Activated naive CD8-positive, alpha-beta T cell treated with anti-CD3 and anti-CD28 coated beads, Interleukin-2, amount 10 ng/mL, durations not matched to agents 7 days and 5 days (primary cell): ENCODE measurements around the gene ZNF837. TPM values are rescaled to one million over a fixed set of nuclear protein-coding genes. Genes with fewer than 3 reads are reported as not detected.

Source experiments
- ATAC-seq: fragments of 150-1000 bp; cut with Tn5 transposase; one replicate; pipeline ENCODE4 v1.10.0; 2021; ENCODE audit warnings: low read depth, moderate library complexity
- POLR2A ChIA-PET: fragments of 350-600 bp; sonication (Branson Sonifier 250); formaldehyde crosslinking; loops from one replicate; lab custom pipeline; 2021; ENCODE audit warnings: antibody characterized with exemption; lab: Charles Lee
- DNase-seq: peaks from one replicate; pipeline ENCODE4 v3.0.0; 2021
- H3K27ac Mint-ChIP-seq: one replicate; pipeline ENCODE4 v1.8.0; 2022; ENCODE audit warnings: mild to moderate bottlenecking, mixed read lengths
- H3K27me3 Mint-ChIP-seq: one replicate; pipeline ENCODE4 v1.8.0; 2022; ENCODE audit warnings: mild to moderate bottlenecking, moderate library complexity, mixed read lengths
- H3K36me3 Mint-ChIP-seq: one replicate; pipeline ENCODE4 v1.8.0; 2021; ENCODE audit warnings: mild to moderate bottlenecking, mixed read lengths
- H3K4me1 Mint-ChIP-seq: one replicate; pipeline ENCODE4 v1.8.0; 2021; ENCODE audit warnings: mixed read lengths
- H3K4me3 Mint-ChIP-seq: one replicate; pipeline ENCODE4 v1.8.0; 2022; ENCODE audit warnings: mild to moderate bottlenecking, moderate library complexity, mixed read lengths
- H3K9me3 Mint-ChIP-seq: one replicate; pipeline ENCODE4 v1.8.0; 2021; ENCODE audit warnings: mixed read lengths
- total RNA-seq, 2 experiments: library from RNA; stranded (reverse); gene quantifications; one replicate each; pipeline ENCODE4 v1.2.3, GENCODE V29; 2021

ZNF837 gene
- total RNA-seq, 2 experiments from 2014 or later: 2.9 to 3.5 TPM

- Mint-ChIP-seq H3K27ac (no peak overlapping the region), H3K36me3 (peaks cover 34% of the 10 kb centered on the region), H3K4me1 (peaks cover 26% of the 10 kb centered on the region), H3K4me3 (no peak overlapping the region), H3K9me3 (no peaks in the 10 kb centered on the region), H3K27me3 (peaks cover 5% of the 10 kb centered on the region)
- DNase-seq (no peak), ATAC-seq (no peak)
- POLR2A ChIA-PET: interaction anchor here (1.0 kb wide), 1 partner anchor 12 kb away, joined by 3 read pairs; the partner anchor contains the start of gene ZNF837
These were observed 12.3 kb upstream of the ZNF837 start for GRCh38 chr19:58392945-58393724.

GRCh38 chr19:58388175-58388526 is 7.3 kb upstream of the ZNF837 start:
- POLR2A ChIA-PET: interaction anchor here (1.8 kb wide), 1 partner anchor 42 kb away, joined by 5 read pairs; no protein-coding TSS in a partner anchor
- ATAC-seq (no peak), DNase-seq (no peak)
- peak overlapping the region; percentile 96 for H3K4me3 Mint-ChIP-seq
- peaks cover 32% of the 10 kb centered on the region for H3K4me1 Mint-ChIP-seq
- H3K27ac Mint-ChIP-seq: peak overlapping the region; percentile 96
- H3K27me3 Mint-ChIP-seq: no peaks in the 10 kb centered on the region
- no peaks in the 10 kb centered on the region for H3K9me3 Mint-ChIP-seq
- H3K36me3 Mint-ChIP-seq: peaks cover 23% of the 10 kb centered on the region

GRCh38 chr19:58387338-58388174 is 6.7 kb upstream of the ZNF837 start:
- peak overlapping the region; percentile 96 for H3K4me3 Mint-ChIP-seq
- POLR2A ChIA-PET: interaction anchor here (0.5 to 3.0 kb wide), 4 partner anchors 8 to 70 kb away, joined by 3 to 20 read pairs (median 6); partner anchors contain the start of genes RNF225 and ZNF497
- no peaks in the 10 kb centered on the region for H3K9me3 Mint-ChIP-seq
- peaks cover 29% of the 10 kb centered on the region for H3K4me1 Mint-ChIP-seq
- peak overlapping the region; percentile 96 for H3K27ac Mint-ChIP-seq
- peaks cover 18% of the 10 kb centered on the region for H3K36me3 Mint-ChIP-seq
- H3K27me3 Mint-ChIP-seq: no peaks in the 10 kb centered on the region
- DNase-seq: no peak
- ATAC-seq: no peak

- Mint-ChIP-seq H3K36me3 (peaks cover 18% of the 10 kb centered on the region), H3K27ac (peak within 1 kb of the TSS; percentile 96), H3K4me1 (peaks cover 32% of the 10 kb centered on the region), H3K4me3 (peak within 1 kb of the TSS; percentile 96), H3K9me3 (no peaks in the 10 kb centered on the region), H3K27me3 (no peaks in the 10 kb centered on the region)
- POLR2A ChIA-PET: interaction anchor here (0.5 to 3.0 kb wide), 9 partner anchors 9 to 134 kb away, joined by 3 to 20 read pairs (median 4); partner anchors contain the start of genes RNF225 and ZNF497
- DNase-seq (peak; percentile 92), ATAC-seq (peak; percentile 91)
These were observed 5.9 kb upstream of the ZNF837 start, which contains the start of gene RPS5 for GRCh38 chr19:58386576-58387337. Gene RPS5 (plus strand): TSS chr19:58387269. CDS start chr19:58388138, 869 bp downstream.

GRCh38 chr19:58385891-58386575 is 5.2 kb upstream of the ZNF837 start:
- no peaks in the 10 kb centered on the region for H3K9me3 Mint-ChIP-seq
- H3K27me3 Mint-ChIP-seq: no peaks in the 10 kb centered on the region
- no peak for ATAC-seq
- H3K4me3 Mint-ChIP-seq: peak overlapping the region; percentile 96
- peaks cover 32% of the 10 kb centered on the region for H3K4me1 Mint-ChIP-seq
- peak overlapping the region; percentile 96 for H3K27ac Mint-ChIP-seq
- DNase-seq: no peak
- peaks cover 15% of the 10 kb centered on the region for H3K36me3 Mint-ChIP-seq
- POLR2A ChIA-PET: interaction anchor here (0.6 to 3.0 kb wide), 6 partner anchors 23 to 134 kb away, joined by 3 to 20 read pairs (median 4); partner anchors contain the start of gene ZNF497

GRCh38 chr19:58385313-58385890 is 4.6 kb upstream of the ZNF837 start:
- DNase-seq: no peak
- Mint-ChIP-seq H3K36me3 (peaks cover 11% of the 10 kb centered on the region), H3K27ac (peak overlapping the region; percentile 96), H3K4me3 (peak overlapping the region; percentile 96), H3K27me3 (no peaks in the 10 kb centered on the region), H3K4me1 (peaks cover 27% of the 10 kb centered on the region), H3K9me3 (no peaks in the 10 kb centered on the region)
- no peak for ATAC-seq
- POLR2A ChIA-PET: interaction anchor here (0.8 to 3.0 kb wide), 3 partner anchors 23 to 135 kb away, joined by 3 to 20 read pairs (median 5); partner anchors contain the start of gene ZNF497

- POLR2A ChIA-PET: interaction anchor here (0.7 to 4.2 kb wide), 2 partner anchors 20 to 27 kb away, joined by 3 to 34 read pairs; partner anchors contain the start of gene ZNF497
- Mint-ChIP-seq H3K27me3 (no peaks in the 10 kb centered on the region), H3K9me3 (no peaks in the 10 kb centered on the region), H3K36me3 (peaks cover 3% of the 10 kb centered on the region), H3K4me3 (peak overlapping the region; percentile 56), H3K4me1 (peaks cover 25% of the 10 kb centered on the region), H3K27ac (peak overlapping the region; percentile 48)
- no peak for DNase-seq
- ATAC-seq: no peak
These were observed 2.3 kb upstream of the ZNF837 start for GRCh38 chr19:58382997-58383603.

- Mint-ChIP-seq H3K4me3 (peak overlapping the region; percentile 92), H3K27ac (peak overlapping the region; percentile 90), H3K4me1 (peaks cover 19% of the 10 kb centered on the region), H3K36me3 (no peaks in the 10 kb centered on the region), H3K9me3 (no peaks in the 10 kb centered on the region), H3K27me3 (no peaks in the 10 kb centered on the region)
- ATAC-seq (no peak), DNase-seq (no peak)
- POLR2A ChIA-PET: interaction anchor here (0.6 to 4.2 kb wide), 9 partner anchors 11 to 419 kb away, joined by 3 to 34 read pairs (median 4); partner anchors contain the start of genes ZNF274, ZNF497 and ZNF584
These were observed 806 bp upstream of the ZNF837 start for GRCh38 chr19:58381460-58382212.

GRCh38 chr19:58380037-58380661 is 681 bp downstream of the ZNF837 start:
- no peak for ATAC-seq
- no peaks in the 10 kb centered on the region for H3K9me3 Mint-ChIP-seq
- POLR2A ChIA-PET: interaction anchor here (0.5 to 4.2 kb wide), 8 partner anchors 17 to 644 kb away, joined by 3 to 34 read pairs (median 3); partner anchors contain the start of genes ZBTB45, ZNF132, ZNF497 and ZSCAN22
- H3K36me3 Mint-ChIP-seq: no peaks in the 10 kb centered on the region
- H3K27me3 Mint-ChIP-seq: no peaks in the 10 kb centered on the region
- H3K4me3 Mint-ChIP-seq: peak overlapping the region; percentile 92
- no peak for DNase-seq
- peaks cover 13% of the 10 kb centered on the region for H3K4me1 Mint-ChIP-seq
- peak overlapping the region; percentile 96 for H3K27ac Mint-ChIP-seq

GRCh38 chr19:58379246-58379645 is 1.6 kb downstream of the ZNF837 start:
- DNase-seq: no peak

More at GRCh38 chr19:58379246-58379645, 1.6 kb downstream of the ZNF837 start:
- peak overlapping the region; percentile 92 for H3K4me3 Mint-ChIP-seq
- H3K27ac Mint-ChIP-seq: peak overlapping the region; percentile 96
- H3K27me3 Mint-ChIP-seq: no peaks in the 10 kb centered on the region
- peaks cover 13% of the 10 kb centered on the region for H3K4me1 Mint-ChIP-seq
- no peak for ATAC-seq
- POLR2A ChIA-PET: interaction anchor here (0.6 to 4.2 kb wide), 4 partner anchors 16 to 61 kb away, joined by 3 to 34 read pairs (median 7); partner anchors contain the start of genes ZNF132, ZNF497 and ZSCAN22
- H3K9me3 Mint-ChIP-seq: no peaks in the 10 kb centered on the region
- H3K36me3 Mint-ChIP-seq: no peaks in the 10 kb centered on the region
